K562 (cell line): ENCODE results near the gene LRRC8E. TPM values are rescaled to one million over a fixed set of nuclear protein-coding genes. Genes with fewer than 3 reads are reported as not detected.
A peak's percentile ranks its signal among the peaks of the same experiment; 100 is the strongest.

Experiments used
- ATAC-seq: fragments of 200-7000 bp; cut with Tn5 transposase; 3 replicates; pipeline ENCODE4 v1.9.1; 2020; ENCODE audit warnings: moderate library complexity
- BruUV-seq: library from RNA; stranded (reverse); fragments of 400-500 nt; replicated peaks from 2 replicates; lab custom pipeline; 2021; lab: Mats Ljungman, UMichigan
- CTCF ChIA-PET: fragments of 300-600 bp; formaldehyde crosslinking; extraction: SDS; loops from one replicate; lab custom pipeline; 2021; ENCODE audit warnings: low intra/inter-chr PET ratio; lab: Yijun Ruan, JAX
- POLR2A ChIA-PET: fragments of 300-600, 350-650 bp; sonication (Branson Sonifier 250); formaldehyde crosslinking; extraction: SDS; loops from one replicate; lab custom pipeline; 2021; ENCODE audit warnings: antibody characterized with exemption, inconsistent platforms; lab: Yijun Ruan, JAX
- DNase-seq, 4 experiments: peaks; one replicate each; pipeline versions ENCODE4 v3.0.0 to v3.0.0-alpha.2; 2011 to 2018; ENCODE audit warnings: low spot score in 3 of 4, mixed read lengths in 3 of 4; ENCODE audit errors: extremely low read depth in 1 of 4
- FAIRE-seq: peaks from 2 replicates; lab custom pipeline; 2011; peaks lifted over from hg19 to GRCh38; lab: Jason Lieb, UNC
- H2AFZ ChIP-seq: 2 replicates; pipeline ENCODE4 v1.6.0; 2011; ENCODE audit warnings: low read depth, low read length, control low read depth, inconsistent platforms
- H3K27ac ChIP-seq: fragments of 200-600 bp; 3 replicates; pipeline ENCODE4 v1.8.0; 2011; ENCODE audit warnings: low read depth, mild to moderate bottlenecking, control low read depth, inconsistent platforms, low read length, moderate library complexity, mixed read lengths; ENCODE audit errors: extremely low read depth
- H3K27me3 ChIP-seq, 2 experiments: fragments of 300-600 bp in 1 of 2; 2 replicates in 1 of 2; 3 replicates in 1 of 2; pipeline versions ENCODE4 v1.6.0 to v1.8.0; 2011; ENCODE audit warnings: inconsistent platforms in 2 of 2, low read length in 2 of 2, mild to moderate bottlenecking in 1 of 2, mixed read lengths in 1 of 2, moderate library complexity in 1 of 2; ENCODE audit not compliant: control insufficient read depth in 2 of 2, insufficient read depth in 2 of 2
- H3K36me3 ChIP-seq: fragments of 300-600 bp; 3 replicates; pipeline ENCODE4 v1.8.0; 2011; ENCODE audit warnings: mild to moderate bottlenecking, low read length, inconsistent platforms; ENCODE audit not compliant: control insufficient read depth, insufficient read depth
- H3K4me1 ChIP-seq, 2 experiments: fragments of 200-600 bp in 1 of 2; replicated peaks in 1 of 2; 2 replicates in 1 of 2; 3 replicates in 1 of 2; pipeline versions ENCODE4 v1.5.1 to v1.8.0; 2011; ENCODE audit warnings: inconsistent platforms in 2 of 2, low read length in 2 of 2, mild to moderate bottlenecking in 1 of 2, mixed read lengths in 1 of 2, moderate library complexity in 1 of 2; ENCODE audit not compliant: control insufficient read depth in 2 of 2, insufficient read depth in 2 of 2
- H3K4me2 ChIP-seq: 2 replicates; pipeline ENCODE4 v1.6.1; 2011; ENCODE audit warnings: low read length, control low read depth, inconsistent platforms, mixed read lengths; ENCODE audit not compliant: insufficient read depth
- H3K4me3 ChIP-seq: fragments of 200-600 bp; sonication (generic), shearing (Covaris generic); 2 replicates; pipeline ENCODE4 v1.5.1; 2016; ENCODE audit warnings: control low read depth, inconsistent platforms
- H3K79me2 ChIP-seq: fragments of 200-600 bp; 3 replicates; pipeline ENCODE4 v1.8.0; 2011; ENCODE audit warnings: low read length, inconsistent platforms; ENCODE audit not compliant: control insufficient read depth, insufficient read depth
- H3K9ac ChIP-seq, 2 experiments: 2 replicates each; pipeline versions ENCODE4 v1.6.0 to v1.6.1; 2011; ENCODE audit warnings: low read depth in 2 of 2, low read length in 2 of 2, control low read depth in 1 of 2, inconsistent platforms in 1 of 2, mild to moderate bottlenecking in 1 of 2, mixed read lengths in 1 of 2; ENCODE audit not compliant: insufficient read depth in 1 of 2
- H3K9me1 ChIP-seq: one replicate; pipeline ENCODE4 v1.6.0; 2011; ENCODE audit warnings: inconsistent platforms, mild to moderate bottlenecking, low read length, moderate library complexity; ENCODE audit not compliant: control insufficient read depth, insufficient read depth
- H3K9me3 ChIP-seq: replicated peaks from 2 replicates; pipeline ENCODE4 v1.5.1; 2011; ENCODE audit warnings: low read depth, low read length, inconsistent platforms; ENCODE audit not compliant: control insufficient read depth, insufficient read depth
- H4K20me1 ChIP-seq: replicated peaks from 2 replicates; pipeline ENCODE4 v1.6.1; 2011; ENCODE audit warnings: low read length, inconsistent platforms, mixed read lengths; ENCODE audit not compliant: control insufficient read depth, insufficient read depth
- CREB1 ChIP-seq, 2 experiments: sonication (generic) in 1 of 2; formaldehyde crosslinking in 1 of 2; IDR thresholded peaks; 2 replicates each; pipeline versions ENCODE4 v1.6.1 to v1.8.0; 2012 to 2022; ENCODE audit warnings: inconsistent platforms in 1 of 2, mild to moderate bottlenecking in 1 of 2, missing genetic modification reagents in 1 of 2, moderate library complexity in 1 of 2
- ELF1 ChIP-seq: fragments of 200-800 bp; sonication (Bioruptor generic); IDR thresholded peaks from 2 replicates; pipeline ENCODE4 v1.6.1; 2016; ENCODE audit warnings: missing genetic modification characterization, missing compliant biosample characterization
- ETV1 ChIP-seq: fragments of 450-650 bp; conservative IDR thresholded peaks from 2 replicates; pipeline ENCODE4 v1.6.1; 2016; ENCODE audit warnings: missing genetic modification characterization, control low read depth, low read depth, missing compliant biosample characterization
- HOXB6 ChIP-seq: fragments of 250-450 bp; sonication (Bioruptor Pico); IDR thresholded peaks from 2 replicates; pipeline ENCODE4 v1.5.1; 2022; ENCODE audit warnings: mild to moderate bottlenecking, borderline replicate concordance
- LCOR ChIP-seq: sonication (generic); formaldehyde crosslinking; IDR thresholded peaks from 2 replicates; pipeline ENCODE4 v1.8.0; 2022; ENCODE audit warnings: mild to moderate bottlenecking, missing genetic modification reagents
- NCOA6 ChIP-seq: fragments of 450-650 bp; IDR thresholded peaks from 2 replicates; pipeline ENCODE4 v1.6.1; 2017; ENCODE audit warnings: mild to moderate bottlenecking
- U2AF1 ChIP-seq: fragments of 200-400 bp; formaldehyde crosslinking; optimal IDR thresholded peaks from 2 replicates; pipeline ENCODE3; 2017; ENCODE audit warnings: mild to moderate bottlenecking, low read depth, low read length, moderate library complexity
- ZNF121 ChIP-seq: sonication (generic); formaldehyde crosslinking; conservative IDR thresholded peaks from 2 replicates; pipeline ENCODE4 v1.8.0; 2022; ENCODE audit warnings: missing genetic modification reagents
- ZNF436 ChIP-seq: fragments of 250-450, 450-650 bp; sonication (Bioruptor Pico); formaldehyde crosslinking; IDR thresholded peaks from 2 replicates; pipeline ENCODE4 v1.7.0; 2020; ENCODE audit warnings: mild to moderate bottlenecking
- ZNF696 ChIP-seq: fragments of 250-450 bp; sonication (Bioruptor Pico); conservative IDR thresholded peaks from 2 replicates; pipeline ENCODE4 v1.4.0; 2020; ENCODE audit warnings: mild to moderate bottlenecking, moderate library complexity
- ZNF75A ChIP-seq: fragments of 450-650 bp; formaldehyde crosslinking; IDR thresholded peaks from 2 replicates; pipeline ENCODE4 v1.4.0; 2020; ENCODE audit warnings: mild to moderate bottlenecking
- WGBS: fragments of 100-300 bp; shearing (Covaris generic); methylation state at CpG from one replicate; pipeline ENCODE4 v1.1.6; 2016; ENCODE audit warnings: low coverage, mixed read lengths; ENCODE audit not compliant: insufficient coverage; ENCODE audit errors: missing lambda C conversion rate; 5-methylcytosine and 5-hydroxymethylcytosine counted together
- in situ Hi-C: fragments of 300-500 bp; cut with MboI; formaldehyde crosslinking; loops from 4 replicates; pipeline ENCODE4 v1.15.0; 2018; ENCODE audit warnings: inconsistent platforms, mixed read lengths
- intact Hi-C: fragments of 100-400 bp; cut with micrococcal nuclease; formaldehyde crosslinking; loops from 2 replicates; pipeline ENCODE4 v1.14.2; 2022
- polyA plus RNA-seq, 8 experiments: library from polyadenylated mRNA; depleted of rRNA in 4 of 8; stranded (reverse) in 5 of 8; unstranded in 3 of 8; fragments of >200 nt; fragmentation: Nextera tagmentation in 2 of 8; fragmentation: Illumina TruSeq in 1 of 8; extraction: Ambion mirVana in 2 of 8; extraction: Trizol in 1 of 8; gene quantifications; 2 replicates each; pipeline versions ENCODE4 v1.2.1 to v1.2.3, GENCODE V29; 2011 to 2014; ENCODE audit warnings: inconsistent platforms in 1 of 8, missing spikeins in 1 of 8
- total RNA-seq, 7 experiments: library from RNA; depleted of rRNA in 6 of 7; stranded (reverse); fragments of >200 nt in 6 of 7; fragmentation: Illumina TruSeq in 2 of 7; extraction: Trizol in 2 of 7; gene quantifications; 2 replicates each; pipeline versions ENCODE4 v1.2.1 to v1.2.3, GENCODE V29; 2011 to 2021; ENCODE audit warnings: low replicate concordance in 1 of 7
- TF ChIP-seq, protein P1 (sequence below): sonication (generic); formaldehyde crosslinking; IDR thresholded peaks from 2 replicates; pipeline ENCODE4 v1.4.0; 2020; ENCODE audit warnings: mild to moderate bottlenecking, missing genetic modification reagents
- TF ChIP-seq, protein P2 (sequence below): sonication (generic); formaldehyde crosslinking; IDR thresholded peaks from 2 replicates; pipeline ENCODE4 v1.8.0; 2023; ENCODE audit warnings: mild to moderate bottlenecking, missing genetic modification reagents

LRRC8E gene
- total and polyA plus RNA-seq, 9 of the 15 experiments (the other 6 are each of a cell fraction or from before 2014, with no cell fraction given) = 0.08 to 5.7 (median 3.5) TPM; not detected in 1

DNA sequence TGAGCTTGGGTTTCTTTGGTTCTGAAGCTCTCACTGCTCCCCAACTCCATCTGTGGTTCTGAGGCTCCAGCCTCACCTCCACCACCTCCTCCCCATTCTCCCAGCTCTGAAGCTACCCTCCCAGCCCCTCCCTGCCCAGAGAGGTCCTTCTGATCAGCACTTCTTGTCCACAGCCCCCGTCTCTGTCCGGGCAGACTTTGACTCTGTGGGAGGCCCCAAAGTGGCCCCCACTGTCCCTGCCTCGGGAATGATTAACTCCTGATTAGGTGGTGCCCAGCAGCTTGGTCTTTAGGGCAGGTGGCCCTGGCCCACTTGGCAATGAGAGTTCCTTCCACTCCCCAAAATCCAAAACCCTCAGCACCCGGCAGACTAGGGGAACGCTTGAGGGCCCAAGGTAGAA lies 43.9 kb upstream of the LRRC8E start:
- ChIA-PET POLR2A (interaction anchor here (0.6 to 1.1 kb wide), 2 partner anchors 13 to 685 kb away, joined by 3 read pairs; no protein-coding TSS in a partner anchor), CTCF (no interaction called here)
- no peak for ATAC-seq
- in situ Hi-C loops (no loop called here), intact Hi-C loops (no loop called here)
- Histone ChIP-seq H3K9me1 (peaks cover 3% of the 10 kb centered on the region), H3K36me3 (no peaks in the 10 kb centered on the region), H3K4me3 (no peak overlapping the region), H3K27me3 (peaks cover 10 to 46% of the 10 kb centered on the region in 2 experiments; a peak in 4 of 5 replicates), H3K9me3 (peaks cover 12% of the 10 kb centered on the region), H3K79me2 (no peaks in the 10 kb centered on the region), H4K20me1 (peaks cover 16% of the 10 kb centered on the region), H3K9ac (peak overlapping the region in 1 of 2 experiments; percentile 43; a peak in 1 of 4 replicates), H3K4me1 (peaks cover 0 to 20% of the 10 kb centered on the region in 2 experiments; a peak in 1 of 5 replicates), H3K4me2 (no peak overlapping the region), H2AFZ (no peak overlapping the region), H3K27ac (no peak overlapping the region)
- FAIRE-seq = no peak
- TF ChIP-seq ZNF75A (CRISPR knock-in tag) (no peak), LCOR (no peak), ZNF436 (CRISPR knock-in tag) (no peak), ETV1 (tag) (no peak), ZNF696 (no peak), U2AF1 (no peak), ZNF121 (CRISPR knock-in tag) (no peak), HOXB6 (CRISPR knock-in tag) (no peak), NCOA6 (no peak), ELF1 (no peak), CREB1 (IDR thresholded peaks at IDR 0.05) (no peak), CREB1 (CRISPR knock-in tag; IDR thresholded peaks at IDR 0.05) (no peak)
- TF ChIP-seq, protein P1, sequence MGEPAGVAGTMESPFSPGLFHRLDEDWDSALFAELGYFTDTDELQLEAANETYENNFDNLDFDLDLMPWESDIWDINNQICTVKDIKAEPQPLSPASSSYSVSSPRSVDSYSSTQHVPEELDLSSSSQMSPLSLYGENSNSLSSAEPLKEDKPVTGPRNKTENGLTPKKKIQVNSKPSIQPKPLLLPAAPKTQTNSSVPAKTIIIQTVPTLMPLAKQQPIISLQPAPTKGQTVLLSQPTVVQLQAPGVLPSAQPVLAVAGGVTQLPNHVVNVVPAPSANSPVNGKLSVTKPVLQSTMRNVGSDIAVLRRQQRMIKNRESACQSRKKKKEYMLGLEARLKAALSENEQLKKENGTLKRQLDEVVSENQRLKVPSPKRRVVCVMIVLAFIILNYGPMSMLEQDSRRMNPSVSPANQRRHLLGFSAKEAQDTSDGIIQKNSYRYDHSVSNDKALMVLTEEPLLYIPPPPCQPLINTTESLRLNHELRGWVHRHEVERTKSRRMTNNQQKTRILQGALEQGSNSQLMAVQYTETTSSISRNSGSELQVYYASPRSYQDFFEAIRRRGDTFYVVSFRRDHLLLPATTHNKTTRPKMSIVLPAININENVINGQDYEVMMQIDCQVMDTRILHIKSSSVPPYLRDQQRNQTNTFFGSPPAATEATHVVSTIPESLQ (CRISPR knock-in tag) = no peak
- TF ChIP-seq, protein P2, sequence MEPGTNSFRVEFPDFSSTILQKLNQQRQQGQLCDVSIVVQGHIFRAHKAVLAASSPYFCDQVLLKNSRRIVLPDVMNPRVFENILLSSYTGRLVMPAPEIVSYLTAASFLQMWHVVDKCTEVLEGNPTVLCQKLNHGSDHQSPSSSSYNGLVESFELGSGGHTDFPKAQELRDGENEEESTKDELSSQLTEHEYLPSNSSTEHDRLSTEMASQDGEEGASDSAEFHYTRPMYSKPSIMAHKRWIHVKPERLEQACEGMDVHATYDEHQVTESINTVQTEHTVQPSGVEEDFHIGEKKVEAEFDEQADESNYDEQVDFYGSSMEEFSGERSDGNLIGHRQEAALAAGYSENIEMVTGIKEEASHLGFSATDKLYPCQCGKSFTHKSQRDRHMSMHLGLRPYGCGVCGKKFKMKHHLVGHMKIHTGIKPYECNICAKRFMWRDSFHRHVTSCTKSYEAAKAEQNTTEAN (CRISPR knock-in tag) = no peak
- WGBS = 5% methylated on average over 5 of the region's 5 CpGs
- DNase-seq = no peak
- no TSS peak for BruUV-seq
